ENCODE results near the gene TRNT1. TPM values are rescaled to one million over a fixed set of nuclear protein-coding genes. Genes with fewer than 3 reads are reported as not detected.

TRNT1 gene
- total RNA-seq, 1 donor: 32.4 TPM

DNA sequence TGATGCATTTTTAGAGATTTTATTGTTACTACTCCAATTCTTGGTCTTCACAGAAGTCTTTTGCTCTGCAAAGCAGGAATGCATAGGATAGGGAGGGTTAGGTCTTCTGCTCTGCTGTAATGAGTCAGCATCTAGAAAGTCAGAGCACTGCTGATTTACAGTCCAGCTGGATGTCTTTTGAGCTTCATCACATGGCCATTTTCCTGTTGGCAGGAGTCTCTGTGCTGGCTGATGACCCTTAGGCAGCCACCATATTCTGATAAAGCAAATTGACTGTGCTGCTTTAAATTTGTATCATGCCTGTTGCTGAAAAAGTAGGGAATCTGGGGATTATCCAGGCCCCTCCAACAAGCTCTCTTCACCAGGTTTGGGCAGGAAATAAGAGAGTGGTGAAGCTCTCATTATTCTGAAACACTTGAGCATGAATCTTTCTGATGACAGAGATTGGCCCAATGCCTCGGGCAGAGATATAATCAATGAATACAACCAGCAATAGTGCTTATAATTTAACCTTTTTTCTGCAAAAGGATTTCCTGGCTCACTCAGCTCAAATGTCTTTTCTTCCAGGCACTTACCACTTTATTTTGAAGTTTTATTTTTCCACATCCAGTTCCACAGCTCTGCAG, 62.5 kb downstream of the TRNT1 start:
- TF ChIP-seq, protein P1, sequence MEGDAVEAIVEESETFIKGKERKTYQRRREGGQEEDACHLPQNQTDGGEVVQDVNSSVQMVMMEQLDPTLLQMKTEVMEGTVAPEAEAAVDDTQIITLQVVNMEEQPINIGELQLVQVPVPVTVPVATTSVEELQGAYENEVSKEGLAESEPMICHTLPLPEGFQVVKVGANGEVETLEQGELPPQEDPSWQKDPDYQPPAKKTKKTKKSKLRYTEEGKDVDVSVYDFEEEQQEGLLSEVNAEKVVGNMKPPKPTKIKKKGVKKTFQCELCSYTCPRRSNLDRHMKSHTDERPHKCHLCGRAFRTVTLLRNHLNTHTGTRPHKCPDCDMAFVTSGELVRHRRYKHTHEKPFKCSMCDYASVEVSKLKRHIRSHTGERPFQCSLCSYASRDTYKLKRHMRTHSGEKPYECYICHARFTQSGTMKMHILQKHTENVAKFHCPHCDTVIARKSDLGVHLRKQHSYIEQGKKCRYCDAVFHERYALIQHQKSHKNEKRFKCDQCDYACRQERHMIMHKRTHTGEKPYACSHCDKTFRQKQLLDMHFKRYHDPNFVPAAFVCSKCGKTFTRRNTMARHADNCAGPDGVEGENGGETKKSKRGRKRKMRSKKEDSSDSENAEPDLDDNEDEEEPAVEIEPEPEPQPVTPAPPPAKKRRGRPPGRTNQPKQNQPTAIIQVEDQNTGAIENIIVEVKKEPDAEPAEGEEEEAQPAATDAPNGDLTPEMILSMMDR (IDR thresholded peaks at IDR 0.05; ENCODE audit: insufficient read depth, low read depth, low read length): no peak
- peak; percentile 20 for DNase-seq (ENCODE audit: low read depth)
- no peak overlapping the region for H3K4me3 ChIP-seq (ENCODE audit: low read depth, low read length)

DNA sequence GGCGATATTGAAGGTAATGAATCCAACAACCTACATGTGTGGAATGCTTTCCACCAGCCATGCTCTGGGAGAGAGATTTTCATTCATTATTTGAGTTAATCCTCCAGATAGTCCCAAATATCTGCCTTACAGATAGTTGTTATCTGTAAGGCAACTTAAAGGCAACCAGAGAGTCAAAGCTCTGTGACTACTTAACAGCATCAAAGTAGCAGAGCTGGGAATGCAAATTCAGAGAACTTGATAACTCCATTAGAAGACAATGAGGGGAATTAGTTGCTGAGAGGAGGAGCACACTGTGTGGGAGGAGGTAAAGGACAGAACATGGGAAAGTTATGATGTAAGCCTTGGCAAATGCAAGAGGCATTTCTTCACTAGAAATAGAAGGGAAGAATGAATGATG, 63.2 kb downstream of the TRNT1 start:
- TF ChIP-seq, protein P1 (IDR thresholded peaks at IDR 0.05; ENCODE audit: insufficient read depth, low read depth, low read length): no peak
- no peak overlapping the region for H3K4me3 ChIP-seq (ENCODE audit: low read depth, low read length)
- no peak for DNase-seq (ENCODE audit: low read depth)

DNA sequence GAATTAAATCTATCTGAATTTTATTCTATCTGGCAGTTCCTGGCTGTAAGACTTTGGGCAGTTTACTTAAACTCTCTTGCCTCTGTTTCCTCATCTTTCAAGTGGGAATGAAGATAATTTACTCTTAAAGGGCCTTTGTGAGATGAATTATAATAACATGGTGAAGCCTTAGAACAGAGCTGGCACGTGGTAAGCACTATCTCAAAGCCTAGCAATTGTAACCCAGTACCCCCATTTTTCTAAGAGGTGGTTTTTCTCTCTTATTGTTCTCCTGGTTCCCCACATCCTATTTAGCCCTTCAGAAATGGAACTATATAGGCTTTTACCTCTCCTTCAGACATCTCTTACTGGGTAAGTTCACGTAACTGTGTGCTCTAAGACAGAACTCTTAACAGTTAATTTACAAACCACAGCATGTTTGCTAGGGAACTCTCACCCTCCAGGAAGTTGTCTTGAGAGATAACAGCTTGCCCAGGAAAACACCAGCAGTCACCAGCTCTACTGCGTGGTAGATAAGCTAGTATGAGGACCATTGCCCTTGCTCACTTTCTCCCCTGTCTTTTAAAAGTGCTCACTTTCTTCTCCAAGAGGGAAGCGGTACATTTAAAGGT, 65.0 kb downstream of the TRNT1 start:
- no peak overlapping the region for H3K4me3 ChIP-seq (ENCODE audit: low read depth, low read length)
- peak; percentile 3 for DNase-seq (ENCODE audit: low read depth)
- TF ChIP-seq, protein P1 (IDR thresholded peaks at IDR 0.05; ENCODE audit: insufficient read depth, low read depth, low read length): no peak

DNA sequence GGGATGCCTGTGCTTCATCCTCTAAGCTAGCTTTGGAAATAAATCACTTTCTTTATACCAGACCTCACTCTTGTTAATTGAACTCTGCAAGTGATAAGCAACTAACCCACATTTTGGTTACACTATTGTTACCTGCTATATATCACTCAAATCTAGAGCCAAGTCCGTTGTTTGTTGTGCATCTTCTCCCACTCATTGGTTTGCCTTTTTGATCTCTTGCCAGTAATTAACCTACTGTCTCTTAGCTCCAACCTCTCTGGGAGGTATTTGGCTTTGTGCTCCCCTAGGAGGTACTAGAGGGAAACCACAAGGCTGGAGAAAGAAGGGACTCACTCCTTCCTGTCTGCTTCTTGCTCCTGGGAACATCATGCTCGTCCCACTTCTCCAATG, 65.5 kb downstream of the TRNT1 start:
- no peak overlapping the region for H3K4me3 ChIP-seq (ENCODE audit: low read depth, low read length)
- TF ChIP-seq, protein P1 (IDR thresholded peaks at IDR 0.05; ENCODE audit: insufficient read depth, low read depth, low read length): no peak
- no peak for DNase-seq (ENCODE audit: low read depth)

DNA sequence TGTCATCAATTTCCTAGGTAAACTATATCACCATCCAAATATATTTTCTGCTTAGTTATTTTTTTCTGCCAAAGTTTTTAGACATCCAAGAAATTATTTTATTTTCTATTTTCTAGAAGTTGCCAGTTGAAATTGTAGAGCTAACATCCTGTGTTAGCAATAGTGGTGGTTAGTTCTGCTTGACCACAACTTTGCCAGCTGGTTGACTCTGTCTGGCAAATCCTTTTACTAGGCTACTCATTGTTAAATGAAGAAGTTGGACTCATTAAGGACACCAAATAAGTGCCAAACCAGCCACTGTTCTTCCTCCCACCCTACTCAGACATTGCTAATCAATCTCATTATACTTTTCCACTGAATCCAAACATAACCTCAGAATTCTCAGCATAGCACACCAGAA, 68.1 kb downstream of the TRNT1 start:
- no peak for DNase-seq (ENCODE audit: low read depth)
- TF ChIP-seq, protein P1 (IDR thresholded peaks at IDR 0.05; ENCODE audit: insufficient read depth, low read depth, low read length): no peak
- H3K4me3 ChIP-seq (ENCODE audit: low read depth, low read length): no peak overlapping the region

DNA sequence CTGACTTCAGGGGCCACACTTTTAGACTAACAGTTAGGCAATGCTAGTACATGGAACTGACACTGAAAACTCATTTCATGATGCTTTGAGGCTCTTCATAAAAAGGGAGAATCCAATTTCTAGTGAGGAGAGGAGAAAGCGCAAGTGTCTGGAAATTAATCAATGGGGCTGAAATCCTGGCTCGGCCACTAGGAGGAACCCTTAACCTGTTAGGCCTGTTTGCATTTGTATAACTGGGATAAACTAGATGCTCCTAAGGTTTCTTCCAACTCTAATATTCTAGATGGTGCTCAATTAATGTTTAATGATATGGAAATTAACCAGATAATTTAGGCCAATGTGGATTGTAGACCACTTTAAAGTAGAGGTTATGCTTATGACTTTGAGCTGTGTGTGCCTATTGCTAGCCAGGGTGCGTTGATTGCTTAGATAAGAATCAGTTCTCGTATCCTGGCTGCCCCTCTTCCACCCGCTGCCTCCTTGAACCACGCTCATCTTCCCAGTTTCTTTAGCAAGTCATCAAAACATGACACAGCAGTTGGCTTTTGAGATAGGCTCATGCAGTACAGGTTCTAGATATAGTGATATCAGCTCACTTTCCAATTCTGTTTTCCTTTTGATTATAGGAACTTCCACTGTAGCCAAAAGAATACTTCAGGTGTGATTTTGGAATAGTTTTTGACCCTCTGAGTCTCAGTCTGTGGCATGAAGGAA, 69.6 kb downstream of the TRNT1 start:
- DNase-seq (ENCODE audit: low read depth): peak; percentile 3
- TF ChIP-seq, protein P1 (IDR thresholded peaks at IDR 0.05; ENCODE audit: insufficient read depth, low read depth, low read length): peak; percentile 49
- no peak overlapping the region for H3K4me3 ChIP-seq (ENCODE audit: low read depth, low read length)

Small RNAs within 50 kb of the gene (small RNA-seq; reads per million reads assigned to genes)
- not detected for gene RF00416

Other genes with a start within 250 kb of the TRNT1 start
- gene IL5RA, start 16.6 kb upstream of the TRNT1 start, total RNA-seq: not detected in 2 replicates
- 40.2 and 47.7 TPM in 2 replicates for gene CRBN, start 52.8 kb downstream of the TRNT1 start, total RNA-seq